ENCODE measurements around the gene CFL1. TPM values are rescaled to one million over a fixed set of nuclear protein-coding genes. Genes with fewer than 3 reads are reported as not detected.

Gene CFL1
- total and polyA plus RNA-seq, 5 donors from 2014 or later: 737 to 3,209 (median 2,553) TPM

GRCh38 chr11:65855927-65856363 lies 2.0 kb downstream of the CFL1 start:
- peak overlapping the region; percentile 90 for H3K4me3 ChIP-seq (ENCODE audit: low read depth, low read length)
- peaks cover 6 to 9% of the 10 kb centered on the region in 2 experiments for H3K9me3 ChIP-seq (ENCODE audit: control insufficient read depth in 2 of 2, low read length in 2 of 2)
- DNase-seq (no peak), ATAC-seq (ENCODE audit: low read depth in 2 of 2) (no peak)
- peaks cover 0 to 2% (median 0%) of the 10 kb centered on the region in 7 donors for H3K9me3 Mint-ChIP-seq
- peak overlapping the region; percentile 95 for H3K27ac ChIP-seq (ENCODE audit: insufficient read depth, low read length, poor library complexity, severe bottlenecking)
- peak overlapping the region; percentile 95 to 98 (median 95) for H3K27ac Mint-ChIP-seq
- peaks cover 7% of the 10 kb centered on the region for H3K27me3 Mint-ChIP-seq
- H3K4me1 Mint-ChIP-seq: peaks cover 3 to 62% (median 38%) of the 10 kb centered on the region in 4 donors
- peak overlapping the region; percentile 88 to 97 (median 94) for H3K4me3 Mint-ChIP-seq
- H3K36me3 Mint-ChIP-seq: peaks cover 40% of the 10 kb centered on the region
- H3K36me3 ChIP-seq (ENCODE audit: control insufficient read depth, insufficient read depth, low read length): peaks cover 53% of the 10 kb centered on the region
- no peaks in the 10 kb centered on the region for H3K27me3 ChIP-seq (ENCODE audit: control insufficient read depth, insufficient read depth, low read length)
- peaks cover 58% of the 10 kb centered on the region for H3K4me1 ChIP-seq (ENCODE audit: control insufficient read depth, insufficient read depth, low read length, poor library complexity, severe bottlenecking)

- Mint-ChIP-seq H3K4me1 (peaks cover 3 to 60% (median 35%) of the 10 kb centered on the region in 4 donors), H3K9me3 (peaks cover 0 to 2% (median 0%) of the 10 kb centered on the region in 7 donors), H3K27ac (peak overlapping the region; percentile 25 to 95 (median 77)), H3K36me3 (peaks cover 40% of the 10 kb centered on the region), H3K27me3 (peaks cover 7% of the 10 kb centered on the region), H3K4me3 (peak overlapping the region; percentile 88 to 97 (median 92))
- H3K4me1 ChIP-seq (ENCODE audit: control insufficient read depth, insufficient read depth, low read length, poor library complexity, severe bottlenecking): peaks cover 54% of the 10 kb centered on the region
- H3K27me3 ChIP-seq (ENCODE audit: control insufficient read depth, insufficient read depth, low read length): no peaks in the 10 kb centered on the region
- H3K9me3 ChIP-seq (ENCODE audit: control insufficient read depth in 2 of 2, low read length in 2 of 2): peaks cover 6 to 9% of the 10 kb centered on the region in 2 experiments
- no peak for DNase-seq
- ATAC-seq (ENCODE audit: low read depth in 2 of 2): no peak
- no peak overlapping the region for H3K27ac ChIP-seq (ENCODE audit: insufficient read depth, low read length, poor library complexity, severe bottlenecking)
- H3K4me3 ChIP-seq (ENCODE audit: low read depth, low read length): no peak overlapping the region
- H3K36me3 ChIP-seq (ENCODE audit: control insufficient read depth, insufficient read depth, low read length): peaks cover 53% of the 10 kb centered on the region
Observed at GRCh38 chr11:65854852-65855837, 2.8 kb downstream of the CFL1 start.

DNA sequence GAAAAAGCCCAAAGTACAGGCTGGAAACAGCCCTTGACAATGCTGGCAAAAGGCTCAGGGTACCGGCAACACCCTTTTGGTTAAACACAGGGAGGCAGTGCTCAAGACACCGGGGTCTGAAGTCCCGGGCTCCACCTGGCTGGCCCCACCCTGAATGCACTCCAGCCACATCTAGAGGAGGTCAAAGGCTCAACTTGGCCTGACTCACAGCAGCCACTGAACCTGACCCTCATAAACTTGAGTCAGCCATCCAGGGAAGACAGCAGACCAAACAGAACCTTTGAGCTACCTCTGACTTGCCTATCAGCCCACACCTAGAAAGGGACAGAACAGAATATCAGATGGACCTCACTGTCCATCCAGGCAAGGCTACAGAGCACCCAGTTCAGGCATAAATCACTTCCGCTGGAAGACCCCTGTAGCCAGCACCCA lies 3.8 kb downstream of the CFL1 start:
- Histone ChIP-seq H3K9me3 (ENCODE audit: control insufficient read depth in 2 of 2, low read length in 2 of 2) (peaks cover 6 to 9% of the 10 kb centered on the region in 2 experiments), H3K27me3 (ENCODE audit: control insufficient read depth, insufficient read depth, low read length) (no peaks in the 10 kb centered on the region), H3K27ac (ENCODE audit: insufficient read depth, low read length, poor library complexity, severe bottlenecking) (no peak overlapping the region), H3K36me3 (ENCODE audit: control insufficient read depth, insufficient read depth, low read length) (peaks cover 53% of the 10 kb centered on the region), H3K4me1 (ENCODE audit: control insufficient read depth, insufficient read depth, low read length, poor library complexity, severe bottlenecking) (peaks cover 44% of the 10 kb centered on the region), H3K4me3 (ENCODE audit: low read depth, low read length) (no peak overlapping the region)
- Mint-ChIP-seq H3K36me3 (peaks cover 40% of the 10 kb centered on the region), H3K9me3 (peaks cover 0 to 2% (median 0%) of the 10 kb centered on the region in 7 donors), H3K4me3 (peak overlapping the region; percentile 62 to 94 (median 84)), H3K27ac (peak overlapping the region in 1 of 3 donors; percentile 65), H3K4me1 (peaks cover 3 to 53% (median 29%) of the 10 kb centered on the region in 4 donors), H3K27me3 (peaks cover 7% of the 10 kb centered on the region)
- DNase-seq (no peak), ATAC-seq (ENCODE audit: low read depth in 2 of 2) (no peak)

GRCh38 chr11:65853246-65853979 lies 4.6 kb downstream of the CFL1 start:
- H3K9me3 ChIP-seq (ENCODE audit: control insufficient read depth in 2 of 2, low read length in 2 of 2): peaks cover 6 to 9% of the 10 kb centered on the region in 2 experiments
- H3K4me1 ChIP-seq (ENCODE audit: control insufficient read depth, insufficient read depth, low read length, poor library complexity, severe bottlenecking): peaks cover 36% of the 10 kb centered on the region
- no peak overlapping the region for H3K4me3 ChIP-seq (ENCODE audit: low read depth, low read length)
- no peaks in the 10 kb centered on the region for H3K27me3 ChIP-seq (ENCODE audit: control insufficient read depth, insufficient read depth, low read length)
- H3K4me3 Mint-ChIP-seq: peak overlapping the region in 1 of 4 donors; percentile 89
- no peak overlapping the region for H3K27ac ChIP-seq (ENCODE audit: insufficient read depth, low read length, poor library complexity, severe bottlenecking)
- H3K36me3 ChIP-seq (ENCODE audit: control insufficient read depth, insufficient read depth, low read length): peaks cover 53% of the 10 kb centered on the region
- DNase-seq: no peak
- H3K36me3 Mint-ChIP-seq: peaks cover 40% of the 10 kb centered on the region
- no peak for ATAC-seq (ENCODE audit: low read depth in 2 of 2)
- peaks cover 3 to 46% (median 26%) of the 10 kb centered on the region in 4 donors for H3K4me1 Mint-ChIP-seq
- peaks cover 0 to 2% (median 0%) of the 10 kb centered on the region in 7 donors for H3K9me3 Mint-ChIP-seq
- H3K27ac Mint-ChIP-seq: peak overlapping the region in 2 of 3 donors; percentile 47 to 79
- H3K27me3 Mint-ChIP-seq: peaks cover 7% of the 10 kb centered on the region

DNA sequence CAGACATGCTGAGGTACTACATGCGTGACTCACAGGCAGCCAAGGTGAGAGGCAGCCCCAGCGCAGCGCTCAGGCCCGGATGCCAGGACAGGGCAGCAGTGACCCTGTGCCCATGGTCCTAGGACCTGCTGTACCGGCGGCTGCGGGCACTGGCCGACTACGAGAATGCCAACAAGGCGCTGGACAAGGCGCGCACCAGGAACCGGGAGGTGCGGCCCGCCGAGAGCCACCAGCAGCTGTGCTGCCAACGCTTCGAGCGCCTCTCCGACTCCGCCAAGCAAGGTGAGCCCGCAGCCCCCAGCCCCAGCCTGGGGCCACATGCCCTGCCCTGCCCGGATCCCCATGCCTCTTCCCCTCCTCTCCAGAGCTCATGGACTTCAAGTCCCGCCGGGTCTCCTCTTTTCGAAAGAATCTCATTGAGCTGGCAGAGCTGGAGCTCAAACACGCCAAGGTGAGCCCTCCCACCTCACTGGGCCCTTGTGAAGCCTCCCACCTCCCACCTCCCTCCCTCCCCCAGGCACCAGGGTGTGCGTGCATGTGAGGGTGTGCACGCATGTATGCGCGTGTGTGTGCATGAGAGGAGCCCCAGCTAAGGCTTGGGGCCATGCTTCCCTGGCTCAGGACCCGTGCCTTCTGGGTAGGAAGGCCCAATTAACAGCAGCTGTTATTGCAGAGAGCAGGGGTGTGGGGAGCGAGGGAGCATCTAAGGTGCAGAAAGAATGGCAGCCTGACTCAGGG lies 5.3 kb downstream of the CFL1 start:
- Histone ChIP-seq H3K9me3 (ENCODE audit: control insufficient read depth in 2 of 2, low read length in 2 of 2) (peaks cover 6 to 9% of the 10 kb centered on the region in 2 experiments), H3K4me1 (ENCODE audit: control insufficient read depth, insufficient read depth, low read length, poor library complexity, severe bottlenecking) (peaks cover 34% of the 10 kb centered on the region), H3K36me3 (ENCODE audit: control insufficient read depth, insufficient read depth, low read length) (peaks cover 53% of the 10 kb centered on the region), H3K27ac (ENCODE audit: insufficient read depth, low read length, poor library complexity, severe bottlenecking) (no peak overlapping the region), H3K4me3 (ENCODE audit: low read depth, low read length) (no peak overlapping the region), H3K27me3 (ENCODE audit: control insufficient read depth, insufficient read depth, low read length) (no peaks in the 10 kb centered on the region)
- no peaks in the 10 kb centered on the region for H3K27me3 Mint-ChIP-seq
- H3K36me3 Mint-ChIP-seq: peaks cover 40% of the 10 kb centered on the region
- no peak for DNase-seq
- H3K27ac Mint-ChIP-seq: no peak overlapping the region
- H3K9me3 Mint-ChIP-seq: peaks cover 0 to 2% (median 0%) of the 10 kb centered on the region in 7 donors
- peaks cover 0 to 44% (median 23%) of the 10 kb centered on the region in 4 donors for H3K4me1 Mint-ChIP-seq
- ATAC-seq (ENCODE audit: low read depth in 2 of 2): no peak
- peak overlapping the region in 1 of 4 donors; percentile 56 for H3K4me3 Mint-ChIP-seq

DNA sequence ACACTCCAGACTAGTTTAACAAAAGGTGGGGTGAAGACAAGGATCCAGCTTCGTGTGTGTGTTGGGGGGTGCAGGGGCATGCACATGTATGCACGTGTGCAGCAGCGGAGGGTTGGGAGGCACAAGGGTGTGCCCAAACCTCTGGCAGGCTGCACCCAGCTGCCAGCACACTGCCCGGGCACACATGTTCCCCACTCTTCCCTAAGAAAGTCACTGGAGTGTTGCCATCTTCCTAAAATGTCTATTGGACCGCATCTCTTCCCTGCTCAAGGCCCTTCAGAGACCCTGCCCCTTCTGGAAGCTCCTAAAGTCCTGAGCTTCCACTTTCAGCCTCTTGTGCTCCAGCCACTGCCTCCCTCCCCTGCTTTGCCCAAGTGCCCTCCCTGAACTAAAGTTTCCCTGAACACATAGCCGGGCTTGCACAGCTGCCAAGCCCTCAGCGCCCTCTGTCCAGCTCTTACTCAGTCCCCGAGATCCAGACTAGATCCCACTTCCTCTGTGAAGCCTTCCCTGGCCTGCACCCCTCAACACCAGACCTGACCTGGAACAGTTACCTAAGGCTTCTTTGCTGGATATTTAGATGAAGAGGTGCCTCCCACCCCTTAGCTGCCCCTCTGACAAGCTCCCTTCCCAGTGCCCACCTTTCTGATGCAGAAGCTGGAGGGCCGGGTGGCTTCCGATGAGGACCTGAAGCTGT lies 6.0 kb downstream of the CFL1 start:
- DNase-seq (no peak), ATAC-seq (ENCODE audit: low read depth in 2 of 2) (no peak)
- H3K9me3 Mint-ChIP-seq: peaks cover 0 to 2% (median 0%) of the 10 kb centered on the region in 7 donors
- H3K4me1 ChIP-seq (ENCODE audit: control insufficient read depth, insufficient read depth, low read length, poor library complexity, severe bottlenecking): peaks cover 34% of the 10 kb centered on the region
- no peaks in the 10 kb centered on the region for H3K27me3 ChIP-seq (ENCODE audit: control insufficient read depth, insufficient read depth, low read length)
- H3K27me3 Mint-ChIP-seq: no peaks in the 10 kb centered on the region
- H3K9me3 ChIP-seq (ENCODE audit: control insufficient read depth in 2 of 2, low read length in 2 of 2): peaks cover 6 to 9% of the 10 kb centered on the region in 2 experiments
- peak overlapping the region in 2 of 3 donors; percentile 12 to 51 for H3K27ac Mint-ChIP-seq
- H3K4me3 ChIP-seq (ENCODE audit: low read depth, low read length): no peak overlapping the region
- H3K4me1 Mint-ChIP-seq: peaks cover 0 to 43% (median 22%) of the 10 kb centered on the region in 4 donors
- peaks cover 40% of the 10 kb centered on the region for H3K36me3 Mint-ChIP-seq
- peaks cover 53% of the 10 kb centered on the region for H3K36me3 ChIP-seq (ENCODE audit: control insufficient read depth, insufficient read depth, low read length)
- no peak overlapping the region for H3K27ac ChIP-seq (ENCODE audit: insufficient read depth, low read length, poor library complexity, severe bottlenecking)
- H3K4me3 Mint-ChIP-seq: peak overlapping the region in 2 of 4 donors; percentile 26 to 56
